Measurements from ENCODE around the gene ESR1. TPM values are rescaled to one million over a fixed set of nuclear protein-coding genes. Genes with fewer than 3 reads are reported as not detected.

ESR1 gene
- total RNA-seq, 2 donors from 2014 or later = 0.16 to 0.37 TPM

DNA sequence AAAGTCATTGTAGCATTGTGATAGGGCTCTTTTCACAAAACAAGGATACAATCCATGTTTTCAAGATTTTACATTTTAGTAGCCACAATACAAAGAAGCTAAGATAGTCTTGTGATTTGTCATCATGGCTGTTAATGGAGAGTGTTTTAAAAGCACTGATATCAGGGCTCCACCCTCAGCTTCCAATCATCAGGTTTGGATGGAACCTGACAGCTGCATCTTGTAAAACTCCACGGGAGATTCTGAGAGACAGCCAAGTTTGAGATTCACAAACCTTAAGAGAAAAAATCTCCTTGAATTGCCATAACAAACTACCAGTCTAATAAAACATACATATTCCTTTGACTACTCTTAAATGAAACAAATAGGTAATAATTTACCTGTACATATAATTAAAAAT is 280.2 kb downstream of the ESR1 start:
- no peak overlapping the region for H3K9ac ChIP-seq (ENCODE audit: low read depth in 2 of 2, low read length in 2 of 2)
- no peak for DNase-seq
- no peak overlapping the region for H3K27ac ChIP-seq
- H3K4me1 ChIP-seq = no peaks in the 10 kb centered on the region
- TF ChIP-seq, protein P1, sequence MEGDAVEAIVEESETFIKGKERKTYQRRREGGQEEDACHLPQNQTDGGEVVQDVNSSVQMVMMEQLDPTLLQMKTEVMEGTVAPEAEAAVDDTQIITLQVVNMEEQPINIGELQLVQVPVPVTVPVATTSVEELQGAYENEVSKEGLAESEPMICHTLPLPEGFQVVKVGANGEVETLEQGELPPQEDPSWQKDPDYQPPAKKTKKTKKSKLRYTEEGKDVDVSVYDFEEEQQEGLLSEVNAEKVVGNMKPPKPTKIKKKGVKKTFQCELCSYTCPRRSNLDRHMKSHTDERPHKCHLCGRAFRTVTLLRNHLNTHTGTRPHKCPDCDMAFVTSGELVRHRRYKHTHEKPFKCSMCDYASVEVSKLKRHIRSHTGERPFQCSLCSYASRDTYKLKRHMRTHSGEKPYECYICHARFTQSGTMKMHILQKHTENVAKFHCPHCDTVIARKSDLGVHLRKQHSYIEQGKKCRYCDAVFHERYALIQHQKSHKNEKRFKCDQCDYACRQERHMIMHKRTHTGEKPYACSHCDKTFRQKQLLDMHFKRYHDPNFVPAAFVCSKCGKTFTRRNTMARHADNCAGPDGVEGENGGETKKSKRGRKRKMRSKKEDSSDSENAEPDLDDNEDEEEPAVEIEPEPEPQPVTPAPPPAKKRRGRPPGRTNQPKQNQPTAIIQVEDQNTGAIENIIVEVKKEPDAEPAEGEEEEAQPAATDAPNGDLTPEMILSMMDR (IDR thresholded peaks at IDR 0.05) = no peak
- H3K36me3 ChIP-seq = no peaks in the 10 kb centered on the region
- H3K4me3 ChIP-seq = no peak overlapping the region
- H3K27me3 ChIP-seq = no peaks in the 10 kb centered on the region
- no peaks in the 10 kb centered on the region for H3K9me3 ChIP-seq
- intact Hi-C loops (cut with DNase I) = no loop called here

DNA sequence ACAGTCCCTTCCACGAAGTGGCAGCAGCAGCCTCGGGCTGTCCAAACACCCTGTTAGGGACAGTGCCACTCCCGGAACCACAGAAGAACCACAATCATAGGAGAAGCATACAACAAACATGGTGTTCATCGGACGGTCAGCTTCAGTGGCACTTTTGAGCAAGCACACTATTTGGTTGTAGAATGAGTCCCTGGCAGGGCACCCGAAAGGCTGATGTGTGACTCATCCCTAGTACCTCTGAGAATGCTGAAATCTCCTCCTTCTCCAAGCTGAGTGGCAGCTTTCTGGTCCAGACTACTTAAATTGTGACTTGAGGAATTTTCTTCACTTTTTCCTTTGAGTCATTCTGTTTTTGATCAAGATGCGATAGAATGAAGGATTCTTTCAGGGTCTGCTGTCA is 282.5 kb downstream of the ESR1 start:
- TF ChIP-seq, protein P1 (IDR thresholded peaks at IDR 0.05) = no peak
- H3K9me3 ChIP-seq = no peaks in the 10 kb centered on the region
- no peaks in the 10 kb centered on the region for H3K27me3 ChIP-seq
- H3K27ac ChIP-seq = no peak overlapping the region
- DNase-seq = no peak
- no peak overlapping the region for H3K4me3 ChIP-seq
- H3K4me1 ChIP-seq = no peaks in the 10 kb centered on the region
- intact Hi-C loops (cut with DNase I) = no loop called here
- no peak overlapping the region for H3K9ac ChIP-seq (ENCODE audit: low read depth in 2 of 2, low read length in 2 of 2)
- no peaks in the 10 kb centered on the region for H3K36me3 ChIP-seq

DNA sequence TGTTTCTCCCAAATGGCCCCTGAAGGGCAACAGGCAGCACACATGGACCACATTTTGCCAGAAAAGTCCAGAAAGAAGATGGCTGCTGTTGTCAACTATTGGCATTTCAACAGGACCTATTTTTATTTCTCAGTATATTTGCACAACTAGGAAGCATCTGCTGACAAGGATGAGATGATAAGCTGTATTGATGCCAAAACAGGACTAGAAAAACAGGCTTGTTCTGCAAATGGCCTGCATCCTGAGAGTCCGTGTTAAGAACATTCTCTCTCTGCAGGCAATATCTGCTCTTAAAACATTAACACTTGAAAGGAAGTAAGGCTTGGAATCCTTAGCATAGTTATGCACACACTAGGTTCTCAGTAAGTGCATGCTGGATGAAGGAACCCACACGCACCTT is 283.7 kb downstream of the ESR1 start:
- no peaks in the 10 kb centered on the region for H3K4me1 ChIP-seq
- TF ChIP-seq, protein P1 (IDR thresholded peaks at IDR 0.05) = no peak
- H3K27ac ChIP-seq = no peak overlapping the region
- H3K27me3 ChIP-seq = no peaks in the 10 kb centered on the region
- no peak for DNase-seq
- intact Hi-C loops (cut with DNase I) = no loop called here
- no peaks in the 10 kb centered on the region for H3K9me3 ChIP-seq
- no peaks in the 10 kb centered on the region for H3K36me3 ChIP-seq
- H3K9ac ChIP-seq (ENCODE audit: low read depth in 2 of 2, low read length in 2 of 2) = no peak overlapping the region
- no peak overlapping the region for H3K4me3 ChIP-seq

DNA sequence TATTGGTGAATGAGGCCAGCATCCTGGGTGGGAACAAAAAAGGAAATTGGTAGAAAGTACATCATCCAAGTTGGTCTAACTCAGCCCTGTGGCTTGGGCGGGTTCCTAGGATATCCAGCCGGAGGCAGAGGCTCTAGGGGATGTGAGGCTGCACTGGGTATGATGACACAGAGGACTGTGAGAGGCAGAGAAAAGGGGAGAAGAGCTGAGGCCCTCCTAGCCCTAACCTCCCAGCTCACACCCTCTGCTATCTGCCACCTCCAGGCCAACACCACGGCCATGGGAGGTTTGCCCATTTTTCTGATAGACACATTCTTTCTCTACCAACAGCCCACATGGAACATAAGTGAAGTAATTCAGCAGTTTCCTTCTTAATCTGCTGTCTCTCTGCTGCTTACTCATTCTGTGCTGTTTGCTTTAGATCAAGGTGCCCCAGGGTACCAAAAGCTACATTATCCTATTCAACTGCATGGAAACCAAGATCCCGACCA is 284.4 kb downstream of the ESR1 start:
- H3K9ac ChIP-seq (ENCODE audit: low read depth in 2 of 2, low read length in 2 of 2) = no peak overlapping the region
- no peak for DNase-seq
- H3K36me3 ChIP-seq = no peaks in the 10 kb centered on the region
- H3K4me3 ChIP-seq = no peak overlapping the region
- intact Hi-C loops (cut with DNase I) = no loop called here
- TF ChIP-seq, protein P1 (IDR thresholded peaks at IDR 0.05) = no peak
- H3K9me3 ChIP-seq = no peaks in the 10 kb centered on the region
- H3K4me1 ChIP-seq = no peaks in the 10 kb centered on the region
- H3K27ac ChIP-seq = no peak overlapping the region
- H3K27me3 ChIP-seq = no peaks in the 10 kb centered on the region

DNA sequence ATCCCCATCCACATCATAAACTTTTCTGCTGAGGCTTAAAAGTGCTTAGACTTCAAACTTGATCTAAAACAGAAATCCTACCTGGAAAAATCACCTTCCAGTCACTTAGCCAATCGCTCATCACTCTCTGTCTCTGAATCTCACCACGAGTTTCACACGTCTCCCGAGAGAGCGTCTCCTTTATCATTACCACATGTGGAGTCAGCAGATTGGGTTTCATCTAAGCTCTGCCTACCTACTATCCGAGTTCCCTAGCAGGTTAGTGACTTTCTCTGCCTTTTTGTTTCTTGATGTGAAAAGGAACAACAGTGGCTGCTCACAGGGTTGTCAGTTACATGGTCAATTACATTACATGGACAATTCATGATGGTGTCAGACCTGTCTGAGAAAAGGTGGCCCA is 286.2 kb downstream of the ESR1 start:
- H3K4me1 ChIP-seq = no peaks in the 10 kb centered on the region
- H3K9me3 ChIP-seq = no peaks in the 10 kb centered on the region
- H3K27ac ChIP-seq = no peak overlapping the region
- no peaks in the 10 kb centered on the region for H3K27me3 ChIP-seq
- intact Hi-C loops (cut with DNase I) = no loop called here
- H3K36me3 ChIP-seq = no peaks in the 10 kb centered on the region
- DNase-seq = no peak
- H3K9ac ChIP-seq (ENCODE audit: low read depth in 2 of 2, low read length in 2 of 2) = no peak overlapping the region
- TF ChIP-seq, protein P1 (IDR thresholded peaks at IDR 0.05) = no peak
- H3K4me3 ChIP-seq = no peak overlapping the region

DNA sequence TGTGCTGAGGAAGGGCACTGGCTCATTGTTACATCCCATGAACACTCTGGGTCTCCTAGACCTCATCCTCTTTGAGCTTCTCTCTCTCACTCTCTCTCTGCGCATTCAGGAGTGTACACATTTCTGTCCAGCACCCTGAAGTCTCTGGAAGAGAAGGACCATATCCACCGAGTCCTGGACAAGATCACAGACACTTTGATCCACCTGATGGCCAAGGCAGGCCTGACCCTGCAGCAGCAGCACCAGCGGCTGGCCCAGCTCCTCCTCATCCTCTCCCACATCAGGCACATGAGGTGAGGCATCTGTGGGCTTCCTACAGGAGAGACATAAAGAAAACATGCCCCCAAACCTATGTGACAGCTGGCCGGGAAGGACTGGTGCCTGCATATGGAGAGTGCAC is 286.8 kb downstream of the ESR1 start:
- no peak for DNase-seq
- H3K27me3 ChIP-seq = no peaks in the 10 kb centered on the region
- no peak overlapping the region for H3K4me3 ChIP-seq
- intact Hi-C loops (cut with DNase I) = no loop called here
- no peak overlapping the region for H3K9ac ChIP-seq (ENCODE audit: low read depth in 2 of 2, low read length in 2 of 2)
- H3K4me1 ChIP-seq = no peaks in the 10 kb centered on the region
- H3K27ac ChIP-seq = no peak overlapping the region
- no peaks in the 10 kb centered on the region for H3K9me3 ChIP-seq
- no peaks in the 10 kb centered on the region for H3K36me3 ChIP-seq
- TF ChIP-seq, protein P1 (IDR thresholded peaks at IDR 0.05) = no peak

Measured in colonic mucosa (tissue), 4 donors.